Neural crest cell (in vitro differentiated cells): ENCODE data around the gene GRM8. TPM values are rescaled to one million over a fixed set of nuclear protein-coding genes. Genes with fewer than 3 reads are reported as not detected.

Experiments
- DNase-seq: peaks from one replicate; pipeline ENCODE4 v3.0.0; 2021; ENCODE audit warnings: low read depth, mixed read lengths, low spot score
- H3K27ac Mint-ChIP-seq: one replicate; pipeline ENCODE4 v1.8.0; 2021; ENCODE audit warnings: mild to moderate bottlenecking, mixed read lengths; ENCODE audit not compliant: unreplicated experiment
- H3K27me3 Mint-ChIP-seq: 2 replicates; pipeline ENCODE4 v1.8.0; 2021; ENCODE audit warnings: low read depth, mild to moderate bottlenecking, mixed read lengths
- H3K36me3 Mint-ChIP-seq: 2 replicates; pipeline ENCODE4 v1.8.0; 2021; ENCODE audit warnings: low read depth, mild to moderate bottlenecking, mixed read lengths
- H3K4me1 Mint-ChIP-seq: 2 replicates; pipeline ENCODE4 v1.8.0; 2021; ENCODE audit warnings: mixed read lengths
- H3K4me3 Mint-ChIP-seq: one replicate; pipeline ENCODE4 v1.8.0; 2021; ENCODE audit warnings: mild to moderate bottlenecking, mixed read lengths
- H3K9me3 Mint-ChIP-seq: 2 replicates; pipeline ENCODE4 v1.8.0; 2021; ENCODE audit warnings: mixed read lengths
- total RNA-seq: library from RNA; stranded (reverse); gene quantifications from 2 replicates; pipeline ENCODE4 v1.2.1, GENCODE V29; 2021
- TF ChIP-seq, protein P1 (sequence below): fragments of 200-600 bp; sonication (generic); conservative IDR thresholded peaks from 2 replicates; pipeline ENCODE4 v1.5.0; 2021; ENCODE audit warnings: antibody characterized with exemption, mild to moderate bottlenecking

GRM8 gene
- total RNA-seq, 1 donor from 2014 or later: 2.6 TPM

- H3K4me3 Mint-ChIP-seq: no peak overlapping the region
- H3K27me3 Mint-ChIP-seq: no peaks in the 10 kb centered on the region
- TF ChIP-seq, protein P1, sequence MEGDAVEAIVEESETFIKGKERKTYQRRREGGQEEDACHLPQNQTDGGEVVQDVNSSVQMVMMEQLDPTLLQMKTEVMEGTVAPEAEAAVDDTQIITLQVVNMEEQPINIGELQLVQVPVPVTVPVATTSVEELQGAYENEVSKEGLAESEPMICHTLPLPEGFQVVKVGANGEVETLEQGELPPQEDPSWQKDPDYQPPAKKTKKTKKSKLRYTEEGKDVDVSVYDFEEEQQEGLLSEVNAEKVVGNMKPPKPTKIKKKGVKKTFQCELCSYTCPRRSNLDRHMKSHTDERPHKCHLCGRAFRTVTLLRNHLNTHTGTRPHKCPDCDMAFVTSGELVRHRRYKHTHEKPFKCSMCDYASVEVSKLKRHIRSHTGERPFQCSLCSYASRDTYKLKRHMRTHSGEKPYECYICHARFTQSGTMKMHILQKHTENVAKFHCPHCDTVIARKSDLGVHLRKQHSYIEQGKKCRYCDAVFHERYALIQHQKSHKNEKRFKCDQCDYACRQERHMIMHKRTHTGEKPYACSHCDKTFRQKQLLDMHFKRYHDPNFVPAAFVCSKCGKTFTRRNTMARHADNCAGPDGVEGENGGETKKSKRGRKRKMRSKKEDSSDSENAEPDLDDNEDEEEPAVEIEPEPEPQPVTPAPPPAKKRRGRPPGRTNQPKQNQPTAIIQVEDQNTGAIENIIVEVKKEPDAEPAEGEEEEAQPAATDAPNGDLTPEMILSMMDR: no peak
- H3K9me3 Mint-ChIP-seq: no peaks in the 10 kb centered on the region
- no peak for DNase-seq
- H3K4me1 Mint-ChIP-seq: no peaks in the 10 kb centered on the region
- H3K27ac Mint-ChIP-seq: no peak overlapping the region
- H3K36me3 Mint-ChIP-seq: no peaks in the 10 kb centered on the region
Measured at GRCh38 chr7:126755381-126755780, 497.4 kb downstream of the GRM8 start.

DNA sequence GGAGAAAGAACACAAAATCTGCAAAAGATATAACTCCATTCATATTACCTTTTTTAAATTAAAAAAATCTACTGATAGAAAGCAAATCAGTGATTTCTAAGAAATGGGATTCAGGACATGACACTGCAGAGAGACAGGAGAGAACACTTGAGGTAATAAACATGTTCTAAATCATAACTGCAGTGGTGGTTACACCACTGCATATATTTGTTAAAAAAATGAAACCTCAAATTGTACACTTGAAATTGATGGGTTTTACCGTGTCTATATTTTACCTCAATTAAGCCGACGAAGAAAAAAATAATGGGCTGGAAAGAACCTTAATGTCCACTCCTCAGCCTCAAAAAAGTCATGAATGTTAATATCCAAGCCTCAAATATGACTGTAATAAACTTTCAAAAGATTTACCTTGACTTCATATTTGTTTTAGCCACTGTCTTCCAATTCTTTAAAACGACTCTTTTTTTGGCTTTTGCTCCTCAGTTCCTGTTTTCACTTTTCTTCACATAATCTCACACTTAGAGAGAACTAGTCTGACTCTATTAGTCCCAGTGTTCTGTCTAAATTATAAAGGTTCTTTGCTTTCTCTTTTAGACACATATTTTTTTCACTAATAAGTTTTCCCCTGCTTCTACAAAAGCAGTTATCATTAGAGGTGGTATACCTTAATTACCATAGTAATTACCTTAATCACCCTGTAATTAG, 502.4 kb downstream of the GRM8 start:
- Mint-ChIP-seq H3K27ac (no peak overlapping the region), H3K27me3 (no peaks in the 10 kb centered on the region), H3K4me1 (no peaks in the 10 kb centered on the region), H3K9me3 (no peaks in the 10 kb centered on the region), H3K4me3 (no peak overlapping the region), H3K36me3 (no peaks in the 10 kb centered on the region)
- no peak for DNase-seq
- TF ChIP-seq, protein P1: no peak

- Mint-ChIP-seq H3K36me3 (no peaks in the 10 kb centered on the region), H3K4me3 (no peak overlapping the region), H3K27ac (no peak overlapping the region), H3K9me3 (peaks cover 3% of the 10 kb centered on the region), H3K4me1 (peaks cover 4% of the 10 kb centered on the region), H3K27me3 (no peaks in the 10 kb centered on the region)
- no peak for DNase-seq
- TF ChIP-seq, protein P1: no peak
Measured at GRCh38 chr7:126728967-126729366, 523.8 kb downstream of the GRM8 start.

- Mint-ChIP-seq H3K4me3 (no peak overlapping the region), H3K9me3 (peaks cover 3% of the 10 kb centered on the region), H3K27me3 (no peaks in the 10 kb centered on the region), H3K27ac (no peak overlapping the region), H3K4me1 (peaks cover 4% of the 10 kb centered on the region), H3K36me3 (no peaks in the 10 kb centered on the region)
- TF ChIP-seq, protein P1: no peak
- DNase-seq: no peak
Measured at GRCh38 chr7:126727930-126728391, 524.8 kb downstream of the GRM8 start.

DNA sequence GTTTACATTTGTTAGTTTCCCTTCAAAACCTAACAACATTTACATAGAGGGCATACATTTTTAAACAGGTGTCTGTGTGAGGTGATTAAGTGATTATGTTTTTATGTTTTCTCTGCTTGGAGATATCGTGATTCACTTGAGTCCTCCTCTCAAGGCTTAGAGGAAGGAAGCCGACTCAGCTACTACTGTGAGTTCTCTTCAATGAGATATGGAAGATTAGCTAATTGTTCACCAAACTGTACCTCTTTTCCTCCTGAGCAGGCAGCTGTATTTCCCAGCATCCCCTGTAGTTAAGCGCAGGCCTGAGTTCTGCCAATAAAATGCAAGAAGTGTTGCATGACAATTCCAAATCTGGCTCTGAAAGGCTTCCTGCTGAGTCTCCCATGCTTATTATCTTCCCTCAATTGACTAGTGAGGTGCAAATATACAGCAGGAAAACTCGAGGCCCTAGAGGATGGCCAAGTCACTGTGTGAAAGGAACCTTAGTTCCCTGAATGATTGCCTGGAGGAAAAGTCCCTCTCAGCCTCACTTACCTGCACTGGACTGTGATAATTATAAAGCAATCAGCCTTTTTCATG, 528.7 kb downstream of the GRM8 start:
- TF ChIP-seq, protein P1: no peak
- Mint-ChIP-seq H3K27me3 (no peaks in the 10 kb centered on the region), H3K36me3 (no peaks in the 10 kb centered on the region), H3K9me3 (peaks cover 3% of the 10 kb centered on the region), H3K27ac (no peak overlapping the region), H3K4me3 (no peak overlapping the region), H3K4me1 (peaks cover 4% of the 10 kb centered on the region)
- DNase-seq: no peak
